Ishikawa (cell line): ENCODE results near the gene MERTK.

ENCODE experiments used
- CEBPB ChIP-seq: IDR thresholded peaks from 2 replicates; pipeline ENCODE4 v1.6.1; 2012
- CREB1 ChIP-seq: IDR thresholded peaks from 2 replicates; pipeline ENCODE4 v1.6.1; 2012; ENCODE audit warnings: low read depth
- EGR1 ChIP-seq: IDR thresholded peaks from 2 replicates; pipeline ENCODE4 v1.6.1; 2012
- EP300 ChIP-seq: IDR thresholded peaks from 2 replicates; pipeline ENCODE4 v1.6.1; 2012; ENCODE audit warnings: borderline replicate concordance
- FOXM1 ChIP-seq: IDR thresholded peaks from 2 replicates; pipeline ENCODE4 v1.6.1; 2012; ENCODE audit warnings: low read depth, borderline replicate concordance
- NFIC ChIP-seq: IDR thresholded peaks from 2 replicates; pipeline ENCODE4 v1.6.1; 2012
- RAD21 ChIP-seq: IDR thresholded peaks from 2 replicates; pipeline ENCODE4 v1.6.1; 2012; ENCODE audit warnings: low read depth
- TAF1 ChIP-seq: IDR thresholded peaks from 2 replicates; pipeline ENCODE4 v1.6.1; 2012; ENCODE audit warnings: low read depth, mild to moderate bottlenecking
- TCF12 ChIP-seq: IDR thresholded peaks from 2 replicates; pipeline ENCODE4 v1.6.1; 2012; ENCODE audit warnings: low read depth
- TEAD4 ChIP-seq: IDR thresholded peaks from 2 replicates; pipeline ENCODE4 v1.6.1; 2012
- YY1 ChIP-seq: IDR thresholded peaks from 2 replicates; pipeline ENCODE4 v1.6.1; 2012; ENCODE audit warnings: low read depth
- ZBTB7A ChIP-seq: IDR thresholded peaks from 2 replicates; pipeline ENCODE4 v1.6.1; 2012; ENCODE audit warnings: low read depth
- TF ChIP-seq, protein P1 (sequence below): IDR thresholded peaks from 2 replicates; pipeline ENCODE4 v1.6.1; 2012
- TF ChIP-seq, protein P2 (sequence below): IDR thresholded peaks from 2 replicates; pipeline ENCODE4 v1.6.1; 2012; ENCODE audit warnings: low read depth, mild to moderate bottlenecking
- TF ChIP-seq, protein P3 (sequence below): IDR thresholded peaks from 2 replicates; pipeline ENCODE4 v1.6.1; 2012

Gene MERTK

DNA sequence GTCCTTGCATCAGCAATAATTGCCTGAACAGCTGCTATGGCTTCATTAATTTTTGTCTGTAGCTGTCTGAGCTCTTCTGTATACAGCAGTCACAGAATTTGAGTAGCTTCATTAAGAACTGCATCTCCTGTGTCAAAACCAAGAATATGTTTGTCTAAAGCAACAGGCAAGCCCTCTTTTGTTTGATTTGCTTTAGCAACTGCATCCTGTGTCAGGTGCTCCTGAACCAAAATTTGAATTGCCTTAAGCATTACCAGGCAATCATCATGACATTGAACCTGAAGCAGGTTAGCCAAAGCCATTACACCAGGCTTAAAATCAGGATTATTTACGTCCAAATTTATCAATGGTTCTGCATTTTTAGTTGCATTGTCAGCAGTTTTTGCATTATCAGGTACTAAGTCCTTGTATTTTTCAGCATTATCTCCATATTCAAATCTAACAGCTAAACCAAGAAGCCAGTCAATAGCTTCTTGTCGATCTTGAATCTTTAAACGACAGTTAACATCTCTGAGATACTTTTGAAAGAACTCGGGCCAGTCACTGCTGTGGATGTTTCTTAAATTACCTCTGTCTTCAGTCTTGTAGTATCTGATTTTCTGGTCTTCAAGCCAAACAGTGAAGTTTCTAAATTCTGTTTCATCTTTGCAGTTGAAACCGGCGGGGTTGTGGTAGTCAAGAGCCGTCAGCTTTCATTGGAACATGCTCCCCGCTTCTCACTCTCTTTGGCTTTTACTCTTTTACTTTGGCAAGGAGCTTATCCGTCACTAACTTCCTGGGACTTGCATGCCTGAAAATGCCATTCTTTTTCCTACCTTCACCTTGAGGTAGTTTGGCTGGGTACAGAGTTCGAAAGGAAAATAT, 42.2 kb downstream of the MERTK start:
- TF ChIP-seq YY1 (no peak), NFIC (no peak), RAD21 (no peak), TEAD4 (no peak)
- TF ChIP-seq, protein P1, sequence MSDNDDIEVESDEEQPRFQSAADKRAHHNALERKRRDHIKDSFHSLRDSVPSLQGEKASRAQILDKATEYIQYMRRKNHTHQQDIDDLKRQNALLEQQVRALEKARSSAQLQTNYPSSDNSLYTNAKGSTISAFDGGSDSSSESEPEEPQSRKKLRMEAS: no peak
- TF ChIP-seq, protein P2, sequence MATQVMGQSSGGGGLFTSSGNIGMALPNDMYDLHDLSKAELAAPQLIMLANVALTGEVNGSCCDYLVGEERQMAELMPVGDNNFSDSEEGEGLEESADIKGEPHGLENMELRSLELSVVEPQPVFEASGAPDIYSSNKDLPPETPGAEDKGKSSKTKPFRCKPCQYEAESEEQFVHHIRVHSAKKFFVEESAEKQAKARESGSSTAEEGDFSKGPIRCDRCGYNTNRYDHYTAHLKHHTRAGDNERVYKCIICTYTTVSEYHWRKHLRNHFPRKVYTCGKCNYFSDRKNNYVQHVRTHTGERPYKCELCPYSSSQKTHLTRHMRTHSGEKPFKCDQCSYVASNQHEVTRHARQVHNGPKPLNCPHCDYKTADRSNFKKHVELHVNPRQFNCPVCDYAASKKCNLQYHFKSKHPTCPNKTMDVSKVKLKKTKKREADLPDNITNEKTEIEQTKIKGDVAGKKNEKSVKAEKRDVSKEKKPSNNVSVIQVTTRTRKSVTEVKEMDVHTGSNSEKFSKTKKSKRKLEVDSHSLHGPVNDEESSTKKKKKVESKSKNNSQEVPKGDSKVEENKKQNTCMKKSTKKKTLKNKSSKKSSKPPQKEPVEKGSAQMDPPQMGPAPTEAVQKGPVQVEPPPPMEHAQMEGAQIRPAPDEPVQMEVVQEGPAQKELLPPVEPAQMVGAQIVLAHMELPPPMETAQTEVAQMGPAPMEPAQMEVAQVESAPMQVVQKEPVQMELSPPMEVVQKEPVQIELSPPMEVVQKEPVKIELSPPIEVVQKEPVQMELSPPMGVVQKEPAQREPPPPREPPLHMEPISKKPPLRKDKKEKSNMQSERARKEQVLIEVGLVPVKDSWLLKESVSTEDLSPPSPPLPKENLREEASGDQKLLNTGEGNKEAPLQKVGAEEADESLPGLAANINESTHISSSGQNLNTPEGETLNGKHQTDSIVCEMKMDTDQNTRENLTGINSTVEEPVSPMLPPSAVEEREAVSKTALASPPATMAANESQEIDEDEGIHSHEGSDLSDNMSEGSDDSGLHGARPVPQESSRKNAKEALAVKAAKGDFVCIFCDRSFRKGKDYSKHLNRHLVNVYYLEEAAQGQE: no peak

DNA sequence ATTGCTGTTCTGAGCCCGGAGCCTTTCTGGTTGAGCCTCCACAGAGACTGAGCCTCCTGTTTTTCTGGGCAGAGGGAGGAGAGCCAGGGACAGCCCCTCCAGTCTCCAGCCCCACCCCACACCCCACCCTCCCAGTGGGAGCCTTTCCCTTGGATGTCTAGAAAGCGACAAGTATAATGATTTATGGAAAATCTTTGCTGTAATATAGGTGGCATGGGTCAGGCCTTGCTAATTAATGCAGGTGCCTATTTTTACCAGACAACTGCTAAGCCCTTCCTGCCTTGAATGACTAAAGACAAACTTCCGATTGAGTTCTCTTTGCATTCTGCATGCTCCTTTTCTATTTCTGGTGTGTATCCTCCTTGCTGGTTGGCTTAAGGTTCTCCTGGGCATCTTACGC, 43.1 kb downstream of the MERTK start:
- TF ChIP-seq, protein P1: no peak
- TF ChIP-seq TAF1 (no peak), CREB1 (no peak), TCF12 (no peak), FOXM1 (no peak), NFIC (no peak), CEBPB (no peak), ZBTB7A (no peak), EGR1 (no peak), YY1 (no peak), TEAD4 (no peak), EP300 (no peak), RAD21 (no peak)
- TF ChIP-seq, protein P3, sequence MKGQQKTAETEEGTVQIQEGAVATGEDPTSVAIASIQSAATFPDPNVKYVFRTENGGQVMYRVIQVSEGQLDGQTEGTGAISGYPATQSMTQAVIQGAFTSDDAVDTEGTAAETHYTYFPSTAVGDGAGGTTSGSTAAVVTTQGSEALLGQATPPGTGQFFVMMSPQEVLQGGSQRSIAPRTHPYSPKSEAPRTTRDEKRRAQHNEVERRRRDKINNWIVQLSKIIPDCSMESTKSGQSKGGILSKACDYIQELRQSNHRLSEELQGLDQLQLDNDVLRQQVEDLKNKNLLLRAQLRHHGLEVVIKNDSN: no peak

DNA sequence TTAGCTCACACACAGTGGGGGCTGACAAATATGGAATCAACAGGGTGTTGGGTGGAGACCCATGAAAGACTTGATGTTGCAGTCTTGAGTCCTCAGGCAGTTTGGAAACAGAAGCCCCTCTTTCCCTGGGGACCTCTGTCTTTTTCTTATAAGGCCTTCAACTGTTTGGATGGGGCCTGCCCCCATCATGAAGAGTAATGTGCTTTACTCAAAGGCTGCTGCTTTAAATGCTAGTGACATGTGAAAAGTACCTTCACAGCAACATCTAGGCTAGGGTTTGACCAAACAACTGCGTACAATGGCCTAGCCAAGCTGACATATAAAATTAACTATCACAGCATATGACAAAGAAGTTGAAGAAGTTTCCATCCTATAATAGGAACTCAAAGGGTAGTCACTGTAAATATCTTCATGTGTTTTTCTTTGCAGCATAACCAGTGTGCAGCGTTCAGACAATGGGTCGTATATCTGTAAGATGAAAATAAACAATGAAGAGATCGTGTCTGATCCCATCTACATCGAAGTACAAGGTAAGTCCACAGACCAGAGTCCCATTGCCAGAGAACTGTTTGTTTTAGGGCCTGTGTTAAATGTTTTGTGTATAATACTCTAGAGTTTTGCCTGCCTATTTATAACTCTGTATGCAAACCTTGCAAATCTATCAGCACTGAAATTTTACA, 46.3 kb downstream of the MERTK start:
- TF ChIP-seq, protein P2: no peak
- TF ChIP-seq TAF1 (no peak), EGR1 (no peak), TEAD4 (no peak), CREB1 (no peak), TCF12 (no peak), CEBPB (no peak), YY1 (no peak)
- TF ChIP-seq, protein P1: no peak
- TF ChIP-seq, protein P3: no peak

DNA sequence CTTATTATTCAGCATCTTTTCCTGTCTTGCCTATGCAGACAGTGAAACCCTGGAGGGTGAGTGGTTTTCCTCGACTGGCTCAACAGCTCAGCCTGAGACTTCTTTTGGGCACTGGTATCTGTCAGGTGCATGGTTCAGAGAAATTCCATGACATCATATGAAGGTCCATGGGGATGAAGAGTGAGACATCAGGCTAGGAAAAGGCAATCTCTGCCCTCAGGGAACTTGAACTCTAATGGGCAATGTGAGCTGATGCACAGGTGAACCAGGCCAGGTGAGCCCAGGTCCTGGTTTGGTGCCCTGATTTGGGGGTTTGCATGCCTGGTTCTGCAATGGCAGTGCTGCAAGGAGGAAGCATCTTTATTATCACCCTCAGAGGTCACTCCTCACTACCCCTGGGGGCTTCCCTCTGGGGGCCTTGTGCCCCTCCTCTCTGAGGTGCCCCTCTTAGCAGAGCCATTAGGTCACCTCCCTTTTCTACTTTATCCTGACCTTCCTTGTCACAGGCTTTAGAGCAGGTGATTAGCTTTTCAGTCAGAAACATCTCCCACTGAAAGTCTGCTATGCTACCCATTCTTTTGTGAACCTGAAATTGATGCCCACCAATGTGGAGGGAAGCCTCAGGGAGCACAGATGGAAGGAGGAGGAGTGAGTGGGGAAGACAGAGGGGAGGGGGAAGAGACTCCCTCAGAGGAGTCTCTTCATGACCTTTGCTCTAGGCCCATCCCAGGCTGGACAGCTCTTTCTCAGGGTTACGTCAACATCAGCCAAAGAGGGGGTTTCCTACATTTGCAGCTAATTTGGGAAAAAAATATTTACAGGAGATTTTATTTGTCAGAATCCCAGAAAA, 47.3 kb downstream of the MERTK start:
- TF ChIP-seq RAD21: no peak
- TF ChIP-seq, protein P2: peak; percentile 28; the same call in 1 of the 2 replicates
- TF ChIP-seq, protein P1: no peak
